GM21367 (cell line): ENCODE results near the gene APOLD1.
A peak's percentile ranks its signal among the peaks of the same experiment; 100 is the strongest.
"Not testable (repeated sequence)": the region's sequence is repeated elsewhere in the genome, so short reads cannot be mapped to it uniquely, and the experiment has no call there.

Experiments used
- ATAC-seq: cut with Tn5 transposase; IDR thresholded peaks from one replicate; pipeline ENCODE4 v1.9.1; 2021; ENCODE audit not compliant: unreplicated experiment

APOLD1 gene

GRCh38 chr12:12807517-12807903 lies 22.1 kb downstream of the APOLD1 start:
- ATAC-seq, result not testable (repeated sequence)

GRCh38 chr12:12807970-12808702 lies 22.7 kb downstream of the APOLD1 start:
- peak; percentile 56 for ATAC-seq

- no peak for ATAC-seq
Measured at GRCh38 chr12:12810553-12811021, 25.1 kb downstream of the APOLD1 start.

- ATAC-seq, result no peak
Measured at GRCh38 chr12:12811343-12811742, 25.9 kb downstream of the APOLD1 start.

GRCh38 chr12:12812174-12812573 lies 26.7 kb downstream of the APOLD1 start:
- ATAC-seq, result no peak

- ATAC-seq, result no peak
Measured at GRCh38 chr12:12812618-12813119, 27.2 kb downstream of the APOLD1 start.

- ATAC-seq, result peak; percentile 76
Measured at GRCh38 chr12:12813120-12814101, 28.0 kb downstream of the APOLD1 start, which contains the start of gene DDX47. TSS of gene DDX47 (plus strand) at chr12:12813346. CDS start at chr12:12813368, 22 bp downstream.

GRCh38 chr12:12817616-12818015 lies 32.2 kb downstream of the APOLD1 start:
- no peak for ATAC-seq

GRCh38 chr12:12818701-12819100 lies 33.2 kb downstream of the APOLD1 start:
- ATAC-seq, result no peak

- ATAC-seq, result no peak
Measured at GRCh38 chr12:12819221-12819620, 33.8 kb downstream of the APOLD1 start.

- no peak for ATAC-seq
Measured at GRCh38 chr12:12819752-12820311, 34.4 kb downstream of the APOLD1 start.

- not testable (repeated sequence) for ATAC-seq
Measured at GRCh38 chr12:12820376-12820775, 34.9 kb downstream of the APOLD1 start.

- ATAC-seq, result peak; percentile 45
Measured at GRCh38 chr12:12821975-12822374, 36.5 kb downstream of the APOLD1 start.

- no peak for ATAC-seq
Measured at GRCh38 chr12:12822886-12823285, 37.4 kb downstream of the APOLD1 start.

GRCh38 chr12:12823300-12823699 lies 37.8 kb downstream of the APOLD1 start:
- ATAC-seq, result no peak

GRCh38 chr12:12823811-12824210 lies 38.4 kb downstream of the APOLD1 start:
- ATAC-seq, result no peak

- no peak for ATAC-seq
Measured at GRCh38 chr12:12835378-12836146, 50.1 kb downstream of the APOLD1 start.

- peak; percentile 12 for ATAC-seq
Measured at GRCh38 chr12:12836571-12836970, 51.1 kb downstream of the APOLD1 start.

- peak; percentile 70 for ATAC-seq
Measured at GRCh38 chr12:12837025-12837812, 51.8 kb downstream of the APOLD1 start.

GRCh38 chr12:12837813-12838153 lies 52.3 kb downstream of the APOLD1 start:
- no peak for ATAC-seq
